HG03066 (cell line): ENCODE data around the gene MYO3B.
"Not testable (repeated sequence)": the region's sequence is repeated elsewhere in the genome, so short reads cannot be mapped to it uniquely, and the experiment has no call there.

ENCODE experiments used
- ATAC-seq: cut with Tn5 transposase; IDR thresholded peaks from one replicate; pipeline ENCODE4 v1.9.1; 2021; ENCODE audit warnings: low read depth; ENCODE audit not compliant: unreplicated experiment

MYO3B gene

DNA sequence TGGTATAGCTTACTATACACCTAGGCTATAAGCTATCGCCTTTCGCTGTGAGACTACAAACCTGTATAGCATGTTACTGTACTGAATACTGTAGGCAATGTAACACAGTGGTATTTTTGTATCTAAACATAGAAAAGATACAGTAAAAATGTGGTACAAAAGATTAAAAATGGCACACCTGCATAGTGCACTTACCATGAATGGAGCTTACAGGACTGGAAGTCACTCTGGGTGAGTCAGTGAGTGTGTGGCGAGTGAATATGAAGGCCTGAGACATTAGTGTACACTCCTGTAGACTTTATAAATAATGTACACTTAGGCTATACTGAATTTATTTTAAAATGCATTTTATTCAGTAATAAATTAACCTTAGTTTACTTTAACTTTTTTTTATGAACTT, 279.0 kb downstream of the MYO3B start:
- ATAC-seq: no peak

DNA sequence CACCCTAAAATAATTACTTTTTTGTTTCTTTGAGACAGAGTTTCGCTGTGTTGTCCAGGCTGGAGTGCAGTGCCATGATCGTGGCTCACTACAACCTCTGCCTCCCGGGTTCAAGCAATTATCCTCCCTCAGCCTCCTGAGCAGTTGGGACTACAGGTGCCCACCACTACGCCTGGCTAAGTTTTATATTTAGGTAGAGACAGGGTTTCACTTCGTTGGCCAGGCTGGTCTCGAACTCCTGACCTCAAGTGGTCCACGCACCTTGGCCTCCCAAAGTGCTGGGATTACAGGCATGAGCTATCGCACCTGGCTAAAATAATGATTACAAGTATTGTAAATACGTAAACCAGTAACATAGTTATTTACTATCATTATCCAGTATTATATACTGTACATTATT, 279.8 kb downstream of the MYO3B start:
- no peak for ATAC-seq

DNA sequence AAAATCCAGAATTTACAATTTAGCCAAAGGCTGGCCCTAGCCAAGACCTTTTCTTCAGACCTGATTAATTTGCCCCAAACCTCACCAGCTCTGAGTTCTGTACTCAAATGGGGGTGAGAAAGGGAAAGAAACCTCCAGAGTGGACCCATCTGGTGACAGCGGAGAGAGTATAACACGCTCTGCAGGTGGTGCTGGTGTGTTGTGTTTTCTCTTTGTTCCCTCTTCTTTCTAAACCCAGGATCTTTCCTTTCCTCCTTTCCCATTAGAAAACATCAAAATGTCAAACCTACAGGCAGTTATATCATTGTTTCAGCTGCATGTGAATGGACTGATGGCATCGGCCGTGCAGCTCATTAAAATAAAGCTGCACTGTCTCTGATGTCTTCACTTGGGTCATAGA, 283.9 kb downstream of the MYO3B start:
- ATAC-seq: no peak

DNA sequence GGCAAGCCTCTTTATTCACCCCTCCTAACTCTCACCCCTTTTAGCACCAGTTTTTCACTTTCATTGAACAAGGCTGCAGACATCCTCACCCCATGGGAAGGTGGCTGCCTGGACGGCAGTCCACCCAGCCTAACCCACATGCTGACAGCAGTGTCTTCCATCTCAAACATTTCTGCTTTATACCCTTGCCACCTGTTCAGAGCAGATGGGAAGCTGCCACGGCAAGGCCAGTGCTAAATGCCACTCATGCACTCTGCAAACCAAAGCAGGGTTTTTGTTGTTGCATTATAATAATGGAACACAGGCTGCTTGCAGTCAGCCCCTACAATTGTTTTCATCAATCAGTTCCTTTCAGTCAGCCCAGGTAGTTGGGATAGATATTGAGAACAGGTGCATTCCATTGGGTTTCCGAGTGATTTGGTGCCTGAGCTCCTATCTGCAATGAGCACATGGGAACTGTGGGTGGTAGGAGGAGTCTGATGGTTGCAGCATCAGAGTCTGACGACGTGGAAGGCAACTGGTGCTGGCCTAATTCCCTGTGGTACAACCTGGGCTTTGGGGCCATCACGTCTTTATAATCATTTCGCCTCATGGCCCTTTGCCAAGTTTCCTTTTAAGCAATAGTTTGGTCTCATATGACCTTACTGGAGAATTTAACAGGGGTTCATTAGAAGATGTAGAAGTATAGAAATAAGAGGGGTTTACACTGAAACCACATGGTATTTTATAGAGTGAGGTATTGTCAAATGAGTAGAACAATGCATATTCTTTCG, 284.7 kb downstream of the MYO3B start:
- no peak for ATAC-seq

DNA sequence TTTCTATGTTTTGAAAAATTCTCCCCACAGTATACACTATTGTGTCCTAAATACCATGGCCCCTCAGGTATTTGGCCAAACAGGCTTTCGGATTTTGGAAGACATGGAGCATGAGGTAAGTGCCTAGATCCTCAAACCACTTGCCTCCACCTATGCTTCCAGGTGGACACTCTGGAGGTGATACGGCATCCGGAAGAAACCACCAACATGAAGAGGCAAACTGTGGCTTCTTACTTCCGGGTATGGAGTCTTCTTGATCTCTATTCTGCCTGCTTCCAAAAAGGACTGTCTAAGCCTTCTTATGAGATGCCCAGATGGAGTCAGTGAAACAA, 285.2 kb downstream of the MYO3B start:
- no peak for ATAC-seq

DNA sequence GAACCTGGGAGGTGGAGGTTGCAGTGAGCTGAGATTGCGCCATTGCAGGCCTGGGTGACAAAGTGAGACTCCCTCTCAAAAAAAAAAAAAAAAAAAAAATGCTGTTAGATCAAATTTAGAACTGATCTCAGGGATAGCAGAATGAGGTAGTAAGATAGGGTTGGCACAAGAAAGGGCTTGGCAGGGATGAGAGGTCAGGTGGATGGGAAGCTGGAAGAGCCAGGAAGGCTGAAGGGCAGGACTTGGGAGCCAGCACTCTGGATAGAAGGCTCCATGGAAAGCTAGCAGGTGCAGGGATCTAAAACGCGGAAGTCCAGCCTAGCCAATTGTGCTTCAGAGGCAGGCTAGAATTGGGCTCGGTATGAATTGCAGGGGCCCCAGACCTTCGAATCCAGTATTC, 286.3 kb downstream of the MYO3B start:
- ATAC-seq: no peak

DNA sequence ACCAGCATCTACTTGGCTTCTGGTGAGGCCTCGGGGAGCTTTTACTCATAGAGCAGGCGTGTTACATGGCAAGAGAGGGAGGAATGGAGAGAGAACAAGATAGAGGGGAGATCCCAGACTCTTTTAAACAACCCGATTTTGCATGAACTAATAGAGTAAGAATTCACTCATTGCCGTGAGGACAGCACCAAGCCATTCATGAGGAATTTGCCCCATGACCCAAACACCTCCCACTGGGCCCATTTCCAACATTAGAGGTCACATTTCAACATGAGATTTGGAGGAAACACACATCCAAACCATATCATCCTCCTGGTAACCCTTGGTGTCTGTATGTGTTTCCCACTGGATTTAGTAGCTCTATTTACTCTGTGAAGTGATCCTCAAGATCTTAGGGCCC, 287.3 kb downstream of the MYO3B start:
- no peak for ATAC-seq

DNA sequence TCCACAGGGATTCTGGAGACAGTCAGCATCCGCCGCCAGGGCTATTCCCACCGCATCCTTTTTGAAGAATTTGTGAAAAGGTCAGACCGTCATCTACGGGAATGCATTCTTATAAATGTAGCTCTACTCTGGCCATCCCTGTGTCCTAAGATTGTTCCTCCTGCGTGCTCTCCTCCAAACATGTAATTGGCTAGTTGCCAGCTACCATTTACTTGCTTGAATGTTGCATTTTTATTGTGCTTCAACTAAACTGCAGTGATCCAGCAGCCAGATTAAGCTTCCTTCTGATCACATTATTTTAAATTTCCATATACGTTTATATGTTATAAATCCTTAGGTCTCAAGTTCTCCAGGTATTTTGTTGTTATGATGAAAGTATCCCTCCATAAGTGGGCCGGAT, 288.7 kb downstream of the MYO3B start:
- ATAC-seq: no peak

DNA sequence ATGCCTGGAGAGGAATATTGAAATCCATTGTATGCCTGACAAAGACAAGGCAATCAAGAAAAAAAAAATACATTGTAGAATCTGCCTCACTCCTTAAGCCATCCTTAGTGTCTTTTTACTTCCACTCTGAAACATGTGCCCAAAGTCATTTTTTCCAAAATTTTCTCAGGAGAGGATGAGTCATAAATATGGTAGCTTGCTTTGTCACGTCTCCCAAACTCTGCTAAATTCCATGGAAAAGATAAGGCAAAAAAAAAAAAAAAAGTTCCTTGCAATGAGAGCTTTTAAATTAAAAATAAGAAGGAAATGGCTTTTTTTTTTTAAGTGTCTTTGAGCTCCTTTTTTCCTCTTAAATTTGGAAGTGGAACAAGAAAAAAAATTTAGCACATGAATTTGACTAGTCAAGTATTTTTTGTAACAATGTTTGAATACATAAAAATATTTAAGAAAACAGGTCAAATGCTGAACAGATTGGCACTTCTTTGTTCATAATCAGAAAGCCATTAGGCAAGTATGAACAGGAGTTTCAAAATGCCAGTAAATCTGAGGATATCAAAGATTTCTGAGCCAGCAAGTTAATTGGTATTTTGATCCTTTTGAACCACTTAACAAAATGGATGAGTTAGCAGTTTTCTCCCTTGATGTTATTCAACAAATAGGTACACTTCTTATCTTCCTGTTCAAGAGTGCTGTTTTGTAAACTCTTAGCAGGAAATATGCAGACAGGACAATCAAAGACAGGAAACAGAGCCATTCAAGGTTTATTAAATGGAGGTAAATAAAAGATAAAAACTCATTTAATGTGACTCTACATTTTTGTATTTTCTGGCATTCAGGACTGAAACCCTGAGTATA, 289.8 kb downstream of the MYO3B start:
- no peak for ATAC-seq

DNA sequence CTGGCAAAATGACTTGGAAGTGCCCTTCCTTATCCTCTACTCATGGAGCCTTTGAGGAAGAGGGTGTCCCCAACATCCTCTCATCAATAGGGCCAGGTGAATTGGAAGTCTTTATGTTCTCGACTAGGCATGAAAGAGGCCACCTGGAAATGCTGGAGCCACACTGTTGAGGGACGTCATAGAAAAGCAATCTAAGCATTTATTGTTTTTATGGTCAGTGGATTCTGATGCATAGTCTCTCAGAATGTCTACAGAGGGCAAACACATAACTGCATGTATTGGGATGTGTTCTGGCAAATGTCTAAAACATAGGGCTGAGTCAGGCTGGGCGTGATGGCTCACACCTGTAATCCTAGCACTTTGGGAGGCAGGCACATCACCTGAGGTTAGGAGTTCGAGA, 290.6 kb downstream of the MYO3B start:
- no peak for ATAC-seq

DNA sequence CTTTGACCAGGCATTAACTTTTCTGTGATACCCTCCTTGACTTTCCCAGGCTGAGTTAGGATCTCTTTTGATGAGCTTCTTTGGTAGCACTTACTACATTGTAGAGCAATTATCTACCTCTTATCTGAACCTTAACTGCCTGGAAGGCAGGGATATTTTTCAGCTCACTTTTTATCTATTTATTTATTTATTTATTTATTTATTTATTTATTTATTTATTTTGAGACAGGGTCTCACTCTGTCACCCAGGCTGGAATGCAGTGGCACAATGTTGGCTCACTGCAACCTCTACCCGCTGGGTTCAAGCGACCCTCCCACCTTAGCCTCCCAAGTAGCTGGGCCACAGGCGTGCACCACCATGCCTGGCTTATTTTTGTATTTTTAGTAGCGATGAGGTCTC, 294.6 kb downstream of the MYO3B start:
- ATAC-seq: not testable (repeated sequence)

DNA sequence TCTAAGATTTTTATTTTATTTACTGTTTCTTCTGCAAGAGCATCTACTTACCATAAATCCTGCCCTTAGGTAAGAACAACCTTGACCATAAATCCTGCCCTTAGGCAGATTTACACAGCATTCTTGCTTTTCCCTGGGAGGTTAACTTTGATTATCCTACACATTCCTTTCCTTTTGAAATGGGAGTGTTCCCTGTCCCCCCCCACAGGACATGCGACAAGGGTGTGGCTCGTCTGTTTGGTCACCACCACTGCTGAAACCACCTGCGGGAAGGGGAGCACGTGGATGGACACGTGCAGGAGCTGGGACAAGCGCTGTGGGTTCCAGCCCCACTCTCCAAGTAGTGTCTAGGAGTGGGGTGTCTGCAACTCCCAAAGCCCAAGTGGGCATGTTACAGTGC, 297.9 kb downstream of the MYO3B start:
- ATAC-seq: no peak

DNA sequence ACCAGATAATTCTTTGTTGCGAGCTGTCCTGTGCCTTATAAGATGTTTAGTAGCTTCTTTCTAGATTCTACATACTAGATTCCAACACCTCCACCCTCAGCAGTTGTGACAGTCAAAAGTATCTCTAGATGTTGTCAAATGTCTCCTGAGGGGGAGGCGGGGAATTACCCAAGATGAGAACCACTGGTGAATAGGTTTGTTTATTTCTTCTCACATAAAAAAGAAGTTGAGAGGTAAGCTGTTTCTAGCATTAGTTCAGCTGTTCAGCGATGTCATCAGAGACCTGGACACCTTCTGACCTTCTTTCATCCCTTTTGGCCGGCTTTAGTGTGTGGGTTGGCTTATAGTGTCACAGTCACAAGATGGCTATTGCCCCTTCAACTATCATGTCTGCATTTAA, 299.7 kb downstream of the MYO3B start:
- ATAC-seq: no peak

DNA sequence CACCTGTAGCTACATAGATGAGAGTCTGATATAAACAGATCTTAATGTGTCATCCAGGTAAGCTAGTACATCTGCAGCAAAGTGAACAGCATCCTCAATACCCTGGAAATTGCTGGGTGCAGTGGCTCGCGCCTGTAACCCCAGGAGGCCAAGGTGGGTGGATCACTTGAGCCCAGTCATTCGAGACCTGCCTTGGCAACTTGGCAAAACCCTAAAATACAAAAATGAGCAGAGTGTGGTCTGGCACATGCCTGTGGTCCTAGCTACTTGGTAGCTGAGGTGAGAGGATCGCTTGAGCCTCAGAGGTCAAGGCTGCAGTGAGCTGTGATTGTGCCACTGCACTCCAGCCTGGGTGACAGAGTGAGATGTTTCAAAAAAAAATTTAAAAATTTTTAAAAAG, 303.3 kb downstream of the MYO3B start:
- ATAC-seq: no peak

DNA sequence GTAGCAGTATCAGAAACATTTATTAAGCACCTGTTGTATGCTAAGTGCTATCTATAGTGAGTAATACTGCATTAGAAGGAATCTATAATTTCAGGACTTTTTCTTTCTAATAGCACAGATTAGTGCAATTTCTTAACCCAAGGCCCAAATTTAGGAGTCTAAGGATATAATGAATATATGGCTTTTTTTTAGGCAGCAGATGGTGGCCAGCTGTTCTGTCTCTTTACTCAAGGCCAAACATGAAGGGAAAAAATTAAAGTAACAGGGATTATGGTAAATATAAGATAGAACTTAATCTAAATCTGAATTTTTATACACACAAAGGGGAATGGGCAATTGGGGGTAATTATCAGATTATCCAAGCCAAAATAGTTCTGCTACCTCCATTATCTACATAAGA, 306.6 kb downstream of the MYO3B start:
- ATAC-seq: no peak

DNA sequence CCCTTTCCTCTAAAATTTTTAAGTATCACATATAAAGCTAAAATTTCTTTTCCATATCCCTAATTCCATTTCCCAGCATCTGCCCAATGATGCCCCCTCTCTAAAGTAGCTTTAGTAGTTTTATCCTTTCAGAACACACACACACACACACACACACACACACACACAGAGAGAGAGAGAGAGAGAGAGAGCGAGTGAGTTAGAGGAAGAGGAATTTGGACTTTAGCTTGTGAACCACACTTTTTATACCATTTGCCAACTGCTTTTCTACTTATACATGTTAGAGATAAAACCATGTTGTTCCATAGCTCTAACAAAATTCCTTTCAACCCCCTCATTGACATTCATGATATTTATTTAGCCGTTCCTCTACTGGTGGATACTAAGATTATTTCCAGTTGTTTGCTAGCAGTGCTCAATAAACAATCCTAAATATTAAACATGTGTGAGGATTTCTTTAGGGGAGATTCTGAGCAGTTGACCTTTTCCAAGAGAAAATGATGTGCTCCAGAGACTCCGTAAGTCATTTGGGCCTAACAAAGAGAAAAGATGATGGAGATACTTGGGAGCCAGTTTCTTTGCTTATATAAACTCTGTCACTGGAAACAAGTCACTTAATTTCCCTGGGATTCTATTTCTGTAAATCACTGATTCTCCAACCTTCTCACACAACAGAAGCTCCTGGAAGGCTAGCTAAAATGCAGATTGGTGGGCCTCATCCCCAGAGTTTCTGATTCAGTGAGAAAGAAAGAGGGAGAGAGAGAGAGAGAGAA, 307.5 kb downstream of the MYO3B start:
- ATAC-seq: no peak

DNA sequence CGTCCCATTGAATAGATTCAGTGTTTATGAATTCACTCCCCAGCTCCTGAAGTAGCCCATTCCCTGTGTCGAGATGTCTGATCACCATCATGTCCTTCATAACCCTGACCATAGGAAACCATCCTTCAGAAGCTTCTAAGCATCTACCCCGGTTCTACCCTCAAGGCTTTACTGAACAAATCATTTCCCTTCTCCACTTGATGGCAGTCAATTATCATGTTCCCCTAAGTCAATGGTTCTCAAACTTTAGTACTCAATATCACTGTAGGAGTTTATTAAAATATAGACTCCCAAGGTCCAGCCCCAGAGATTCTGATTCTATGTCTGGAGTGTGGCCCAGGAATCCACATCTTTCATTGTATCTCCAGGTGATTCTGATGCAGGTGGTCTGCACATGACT, 308.8 kb downstream of the MYO3B start:
- no peak for ATAC-seq

DNA sequence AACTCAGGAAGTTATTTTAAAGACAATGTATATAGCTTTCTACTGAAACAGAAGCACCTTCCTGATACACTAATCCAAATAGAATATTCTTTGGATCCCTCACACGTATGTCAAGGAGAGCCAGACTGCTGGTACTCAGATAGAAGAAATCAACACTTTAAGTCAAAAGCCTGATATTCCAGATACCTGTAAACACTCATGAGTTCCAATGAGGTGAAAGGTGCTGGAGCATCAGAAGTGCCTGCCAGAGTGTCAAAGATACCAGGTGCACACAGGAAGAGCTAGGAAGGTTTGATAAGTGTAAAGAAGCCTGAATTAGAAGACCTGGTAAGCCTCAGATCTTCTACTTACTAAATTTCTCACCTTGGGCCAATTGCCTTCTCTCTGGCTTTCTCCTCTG, 310.9 kb downstream of the MYO3B start:
- no peak for ATAC-seq

DNA sequence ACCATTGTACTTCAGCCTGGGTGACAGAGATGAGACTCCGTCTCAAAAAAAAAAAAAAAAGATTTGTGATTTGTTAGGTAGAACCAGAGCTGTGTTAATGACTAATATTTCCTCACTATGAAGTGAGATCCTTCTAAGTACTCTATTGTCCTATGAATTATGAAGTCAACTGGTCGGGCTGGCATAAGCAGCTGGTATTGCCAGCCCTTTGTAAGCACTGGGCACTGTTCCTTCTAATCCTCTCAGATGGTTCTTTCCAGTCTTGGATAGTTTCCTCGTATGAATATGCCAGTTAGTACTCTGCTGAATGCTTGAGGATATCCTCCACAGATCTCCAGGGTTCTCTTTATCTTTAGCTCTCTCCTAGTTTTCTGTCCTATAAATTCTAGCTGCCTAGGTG, 314.1 kb downstream of the MYO3B start:
- ATAC-seq: no peak

DNA sequence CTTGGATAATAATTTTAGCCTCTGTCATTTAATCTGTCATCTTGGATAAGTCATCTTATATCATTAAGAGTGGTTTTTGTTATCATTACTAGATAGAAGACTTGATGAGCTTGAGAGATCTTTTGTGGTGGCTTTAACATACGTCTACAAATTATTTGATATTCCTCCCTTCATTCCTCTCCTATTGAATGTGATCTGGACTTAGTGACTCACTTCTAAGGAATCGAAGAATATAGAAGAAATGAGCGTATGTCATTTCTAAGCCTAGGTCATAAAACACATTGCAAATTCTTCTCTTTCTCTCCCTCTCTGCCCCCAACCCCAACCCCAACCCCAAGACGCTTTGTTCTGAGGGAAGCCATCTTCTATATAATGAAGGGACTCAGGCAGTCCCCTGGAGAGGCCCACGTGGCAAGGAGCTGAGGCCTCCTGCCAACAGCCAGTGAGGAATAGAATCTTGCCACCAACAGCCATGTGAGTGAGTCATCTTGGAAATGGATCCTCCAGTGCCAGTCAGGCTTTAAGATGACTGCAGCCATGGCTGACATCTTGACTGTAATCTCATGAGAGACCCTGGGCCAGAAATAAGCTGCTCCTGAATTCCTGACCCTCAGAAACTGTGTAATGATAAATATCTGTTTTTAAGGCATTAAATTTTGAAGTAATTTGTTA, 315.6 kb downstream of the MYO3B start:
- no peak for ATAC-seq

DNA sequence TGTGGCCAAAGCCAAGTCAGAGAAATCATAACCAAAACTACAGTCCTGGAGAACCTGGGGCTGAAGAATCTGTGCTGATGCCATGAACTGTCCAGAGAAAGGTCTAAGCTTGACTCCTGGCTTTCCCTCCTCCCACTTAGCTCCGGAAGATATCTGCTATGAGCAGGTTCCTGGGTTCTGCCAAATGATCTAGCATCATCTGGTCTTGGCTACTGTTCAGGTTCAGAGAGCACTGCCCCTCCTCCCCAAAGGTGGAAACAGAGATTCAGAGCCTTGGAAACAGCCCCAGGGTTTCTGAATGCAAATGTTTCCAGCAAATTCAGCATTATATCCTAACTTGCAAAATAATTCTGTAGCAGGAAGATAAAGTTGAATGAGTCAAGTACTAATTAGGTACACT, 317.9 kb downstream of the MYO3B start:
- ATAC-seq: no peak
